ENCODE data around the gene TECRL.

Gene TECRL

DNA sequence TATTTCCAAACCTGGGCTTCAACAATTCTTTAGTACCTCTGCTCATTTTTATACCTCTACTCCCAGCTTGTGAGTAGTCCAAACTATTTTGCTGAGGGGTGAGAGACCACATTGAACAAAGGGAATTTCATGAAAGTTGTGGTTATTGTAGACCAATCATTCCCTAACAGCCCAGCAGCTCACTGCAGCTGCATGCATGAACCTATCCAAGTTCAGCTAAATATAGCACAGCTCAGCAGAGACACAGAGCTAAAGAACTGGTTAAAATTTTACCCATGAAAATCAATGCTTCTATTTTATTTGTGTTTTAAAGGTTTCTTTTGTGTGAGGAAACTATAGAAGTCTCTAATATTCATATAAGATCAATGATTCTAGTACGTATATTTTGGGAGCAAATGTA, 82.7 kb downstream of the TECRL start:
- DNase-seq, result no peak

DNA sequence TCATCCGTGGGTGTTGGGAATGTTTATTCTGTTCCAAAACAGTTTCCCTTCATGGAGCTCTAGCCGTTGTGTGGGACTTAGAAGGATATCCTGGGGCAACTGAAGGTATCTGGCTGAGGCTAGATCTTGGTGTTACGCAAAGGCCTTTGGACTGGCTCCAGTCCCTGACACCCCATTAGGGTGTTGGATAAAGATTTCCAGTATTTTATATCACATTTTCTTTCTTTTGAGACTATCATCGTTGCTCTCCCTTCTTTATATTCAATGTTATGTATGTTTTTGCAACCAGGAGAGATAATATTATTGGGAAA, 103.0 kb downstream of the TECRL start:
- DNase-seq, result no peak

DNA sequence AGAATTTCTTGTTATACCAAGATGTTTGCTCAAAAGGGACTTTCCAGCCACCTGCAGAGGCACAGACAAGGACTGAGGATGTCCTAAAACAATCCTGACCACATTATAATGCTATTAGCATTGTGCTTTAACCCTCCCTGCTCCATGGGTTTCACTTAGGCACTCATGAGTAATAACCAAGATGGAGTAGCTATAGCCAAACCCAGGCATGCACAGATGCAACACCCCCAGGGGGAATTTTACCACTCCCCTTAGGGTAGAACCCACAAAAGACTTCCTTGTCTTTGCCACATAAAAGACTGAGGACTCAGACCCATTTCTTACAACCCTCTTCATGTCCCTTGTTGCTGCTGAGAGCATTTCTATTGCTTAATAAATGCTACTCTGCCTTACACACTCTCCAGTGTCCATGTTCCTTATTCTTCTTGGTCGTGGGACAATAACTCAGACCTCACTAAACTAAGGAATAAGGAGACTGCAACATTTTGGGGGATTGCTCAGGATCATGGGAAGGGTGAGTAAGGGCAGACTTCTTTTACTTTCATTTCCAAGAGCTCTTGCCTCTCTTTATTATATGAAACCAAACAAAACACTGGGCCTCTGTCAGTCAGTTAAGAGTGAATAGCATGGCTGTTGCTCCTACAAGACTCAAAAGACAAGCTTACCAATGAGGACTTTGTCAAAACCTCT, 103.5 kb downstream of the TECRL start:
- DNase-seq, result no peak

DNA sequence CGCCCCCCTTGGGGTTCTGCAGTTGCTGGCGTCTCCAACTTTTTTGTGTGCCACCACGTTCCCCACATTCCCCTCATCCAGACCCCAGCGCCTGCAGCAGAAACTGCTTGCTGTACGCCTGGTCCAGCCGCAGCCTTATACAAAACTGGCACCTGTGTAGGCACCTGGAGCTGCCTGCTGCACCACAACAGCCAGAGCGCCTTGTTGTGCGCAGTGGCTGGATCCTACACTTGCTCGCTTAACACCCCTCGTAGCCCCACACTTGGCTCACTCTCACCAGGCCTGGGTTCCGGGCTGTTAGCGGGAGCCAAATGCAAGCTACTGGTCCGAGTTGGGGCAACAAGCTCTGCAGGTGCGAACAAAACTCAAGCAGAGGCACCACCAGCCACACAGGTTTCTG, 136.8 kb downstream of the TECRL start:
- DNase-seq, result no peak

DNA sequence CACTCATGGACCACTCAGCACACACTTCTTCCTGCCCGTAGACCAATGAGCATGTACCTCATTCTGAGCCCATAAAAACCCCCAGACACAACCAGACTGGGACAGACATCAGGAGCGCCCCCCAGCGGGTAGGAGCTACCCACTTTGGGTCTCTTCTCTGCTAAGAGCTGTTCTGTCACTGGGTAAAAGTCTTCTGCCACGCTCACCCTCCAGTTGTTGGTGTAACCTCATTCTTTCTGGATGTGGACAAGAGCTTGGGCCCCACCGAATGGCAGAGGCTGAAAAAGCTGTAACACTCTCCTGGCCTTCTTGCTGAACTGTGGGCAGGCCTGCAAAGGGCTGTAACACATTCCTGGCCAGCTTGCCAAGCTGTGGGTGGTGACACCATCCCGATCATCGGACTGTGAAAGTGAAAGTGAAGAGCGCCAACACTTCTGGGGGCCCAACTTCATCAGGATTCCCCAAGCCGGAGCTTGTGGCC, 137.6 kb downstream of the TECRL start:
- DNase-seq, result no peak

DNA sequence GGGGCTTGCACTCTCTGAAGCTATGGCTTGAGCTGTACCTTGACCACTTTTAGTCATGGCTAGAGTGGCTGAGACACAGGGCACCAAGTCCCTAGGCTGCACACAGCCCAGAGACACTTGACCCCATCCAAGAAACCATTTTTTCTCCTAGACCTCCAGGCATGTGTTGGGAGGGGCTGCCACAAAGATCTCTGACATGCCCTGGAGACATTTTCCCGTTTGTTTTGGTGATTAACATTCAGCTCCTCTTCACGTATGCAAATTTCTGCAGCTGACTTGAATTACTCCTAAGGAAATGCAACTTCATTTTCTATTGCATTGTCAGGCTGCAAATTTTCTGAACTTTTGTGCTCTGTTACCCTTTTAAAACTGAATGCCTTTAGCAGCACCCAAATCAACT, 142.6 kb downstream of the TECRL start:
- no peak for DNase-seq

- DNase-seq, result no peak
These were observed 143.0 kb downstream of the TECRL start for GRCh38 chr4:64266263-64266662.

DNA sequence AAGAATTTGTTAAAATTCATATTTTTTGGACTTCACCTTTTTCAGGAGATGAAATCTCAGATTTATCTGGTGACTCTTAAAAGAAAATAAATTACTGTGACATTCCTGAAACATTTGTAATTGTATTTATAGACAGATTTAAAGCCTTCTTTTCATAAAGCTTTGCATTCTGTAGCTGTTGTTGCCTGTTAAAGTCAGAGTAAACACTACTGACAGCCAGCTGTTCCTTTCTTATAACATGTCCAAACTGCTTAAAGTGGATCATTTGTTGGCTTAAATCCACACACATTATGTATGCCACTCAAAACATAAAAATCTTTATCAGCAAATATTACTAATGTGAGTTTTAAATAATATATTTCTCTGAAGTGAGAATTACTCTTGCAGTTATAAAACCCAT, 157.5 kb downstream of the TECRL start:
- DNase-seq, result no peak

GRCh38 chr4:64250488-64250887, 158.8 kb downstream of the TECRL start:
- DNase-seq, result no peak

DNA sequence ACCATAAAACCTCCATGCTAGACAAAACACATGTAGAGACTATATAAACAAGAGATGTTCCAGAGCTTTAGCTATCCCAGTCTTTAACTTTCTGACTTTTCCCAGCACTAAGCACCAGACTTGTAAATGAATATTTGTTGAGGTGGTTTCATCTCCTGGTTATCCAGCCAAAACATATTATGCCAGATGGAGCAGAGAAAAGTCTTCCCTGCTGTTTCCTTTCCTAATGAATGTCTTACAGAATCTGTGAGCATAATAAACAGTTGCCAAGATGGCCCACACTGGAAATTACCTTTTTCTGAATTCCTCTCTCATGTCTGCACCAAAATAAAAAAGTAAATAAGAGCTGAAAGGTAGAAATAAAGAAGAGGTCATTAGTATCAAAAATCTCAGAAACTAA, 159.2 kb downstream of the TECRL start:
- DNase-seq, result no peak

DNA sequence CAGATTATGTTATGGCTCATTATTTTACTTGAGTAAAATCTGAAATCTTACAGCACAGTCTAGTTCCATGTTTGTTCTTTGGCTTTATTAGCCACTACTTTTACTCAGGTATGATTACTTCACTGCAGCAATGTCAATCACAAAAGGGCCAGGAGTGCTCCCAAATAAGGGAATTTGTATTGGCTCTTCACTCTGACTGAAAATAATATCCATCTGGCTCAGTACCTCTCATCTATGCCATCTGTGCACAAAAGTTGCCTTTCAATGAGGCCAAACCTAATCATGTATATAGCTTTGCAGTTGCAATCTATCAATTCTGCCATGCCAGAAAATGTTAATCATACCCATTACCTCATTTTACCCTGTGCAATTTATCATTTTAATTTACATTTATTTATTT, 161.1 kb downstream of the TECRL start:
- DNase-seq, result no peak

DNA sequence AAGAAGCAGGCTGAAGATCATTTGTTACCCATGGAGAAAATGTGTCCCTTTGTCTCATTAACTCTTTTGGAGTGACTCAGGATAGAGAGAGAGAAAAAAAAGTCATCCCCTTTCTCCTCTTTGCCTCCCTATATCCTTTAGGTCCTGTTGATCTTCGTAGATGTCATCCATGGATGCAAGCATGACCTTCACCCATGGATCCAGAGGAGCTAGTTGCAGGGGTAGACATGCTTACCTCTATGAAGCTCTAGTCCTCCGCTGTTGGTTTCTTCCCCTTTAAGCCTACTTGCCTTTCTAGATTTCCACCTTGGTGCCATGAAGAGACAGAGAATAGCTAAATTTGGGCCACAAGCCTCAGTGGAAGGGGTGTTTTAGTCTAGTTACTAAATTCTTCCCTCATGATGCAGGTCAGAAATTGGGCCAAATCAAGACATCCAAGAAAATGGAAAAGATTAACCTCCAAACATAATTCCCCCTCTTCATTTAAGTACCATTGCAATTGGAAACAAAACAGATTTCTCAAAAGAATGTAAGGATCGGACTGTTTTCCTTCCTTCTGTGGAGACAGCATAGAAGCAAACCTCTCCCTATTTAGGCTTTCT, 178.4 kb downstream of the TECRL start:
- DNase-seq, result no peak
